Uterus (tissue), 4 donors: ENCODE data around the gene PPP2R1B. TPM values are rescaled to one million over a fixed set of nuclear protein-coding genes. Genes with fewer than 3 reads are reported as not detected.

Experiments
- DNase-seq, 2 donors: peaks; one replicate each; pipeline ENCODE4 v3.0.0-alpha.2; 2019 to 2020
- H3K27ac ChIP-seq, 2 donors: fragments of 200-600 bp; sonication (generic); 1 replicate in 1 of 2; 2 replicates in 1 of 2; pipeline ENCODE4 v1.5.1; 2016 to 2018
- H3K27me3 ChIP-seq, 2 donors: fragments of 200-600 bp; sonication (generic); one replicate each; pipeline ENCODE4 v1.5.1; 2018 to 2019; ENCODE audit warnings: control low read depth in 1 of 2
- H3K36me3 ChIP-seq, 2 donors: fragments of 200-600 bp; sonication (generic); one replicate each; pipeline ENCODE4 v1.5.1; 2019; ENCODE audit warnings: control low read depth in 1 of 2
- H3K4me1 ChIP-seq, 2 donors: fragments of 200-600 bp; sonication (generic); one replicate each; pipeline ENCODE4 v1.5.1; 2018 to 2019; ENCODE audit warnings: control low read depth in 1 of 2
- H3K4me3 ChIP-seq, 2 donors: fragments of 200-600 bp; sonication (generic); 1 replicate in 1 of 2; 2 replicates in 1 of 2; pipeline ENCODE4 v1.5.1; 2018 to 2019; ENCODE audit warnings: mild to moderate bottlenecking in 1 of 2
- H3K9me3 ChIP-seq, 2 donors: fragments of 200-600 bp; sonication (generic); one replicate each; pipeline ENCODE4 v1.5.1; 2019; ENCODE audit warnings: control low read depth in 1 of 2
- POLR2A ChIP-seq, 2 donors: fragments of 450-650 bp; IDR thresholded peaks; one replicate each; pipeline ENCODE4 v1.6.1; 2016; ENCODE audit warnings: antibody characterized with exemption in 2 of 2, mild to moderate bottlenecking in 1 of 2, moderate library complexity in 1 of 2
- intact Hi-C: fragments of 100-400 bp; cut with DNase I; formaldehyde crosslinking; loops from one replicate; pipeline ENCODE4 v1.15.1; 2023; ENCODE audit warnings: low total_unique reads
- total RNA-seq, 4 donors: library from RNA; depleted of rRNA in 3 of 4; stranded (reverse); fragments of >200 nt in 3 of 4; gene quantifications; one replicate each; pipeline versions ENCODE4 v1.1.0 to v1.2.4, GENCODE V29; 2014 to 2023
- TF ChIP-seq, protein P1 (sequence below), 4 experiments: fragments of 200-600 bp in 2 of 4; fragments of 450-650 bp in 2 of 4; sonication (generic) in 2 of 4; IDR thresholded peaks; one replicate each; pipeline ENCODE4 v1.5.1; 2016 to 2019; ENCODE audit warnings: antibody characterized with exemption in 4 of 4, mild to moderate bottlenecking in 2 of 4, moderate library complexity in 1 of 4
- donor health status: DM: yes; HTN: yes; CAD: no.

Gene PPP2R1B
- total RNA-seq, 4 donors from 2014 or later = 12.0 to 30.0 (median 28.4) TPM

DNA sequence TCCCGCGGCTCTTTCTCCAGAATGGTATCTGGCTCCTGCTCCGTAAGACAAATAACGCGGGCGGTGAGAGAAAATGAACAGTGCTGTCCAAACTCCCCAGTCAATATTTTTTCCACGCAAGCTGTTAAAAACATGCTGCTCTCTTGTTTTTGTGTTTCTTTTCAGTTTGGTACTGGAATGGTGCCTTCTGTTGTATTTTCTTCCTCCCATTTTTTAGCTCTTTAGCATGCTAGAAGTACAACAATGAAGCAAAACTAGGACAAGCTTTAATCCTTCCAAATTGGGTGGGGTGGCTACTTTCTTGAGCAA is 599 bp upstream of the PPP2R1B start:
- H3K36me3 ChIP-seq = no peaks in the 10 kb centered on the region
- H3K27me3 ChIP-seq = no peaks in the 10 kb centered on the region
- peak overlapping the region; percentile 95 to 96 for H3K4me3 ChIP-seq
- peak overlapping the region; percentile 94 to 97 for H3K27ac ChIP-seq
- TF ChIP-seq, protein P1, sequence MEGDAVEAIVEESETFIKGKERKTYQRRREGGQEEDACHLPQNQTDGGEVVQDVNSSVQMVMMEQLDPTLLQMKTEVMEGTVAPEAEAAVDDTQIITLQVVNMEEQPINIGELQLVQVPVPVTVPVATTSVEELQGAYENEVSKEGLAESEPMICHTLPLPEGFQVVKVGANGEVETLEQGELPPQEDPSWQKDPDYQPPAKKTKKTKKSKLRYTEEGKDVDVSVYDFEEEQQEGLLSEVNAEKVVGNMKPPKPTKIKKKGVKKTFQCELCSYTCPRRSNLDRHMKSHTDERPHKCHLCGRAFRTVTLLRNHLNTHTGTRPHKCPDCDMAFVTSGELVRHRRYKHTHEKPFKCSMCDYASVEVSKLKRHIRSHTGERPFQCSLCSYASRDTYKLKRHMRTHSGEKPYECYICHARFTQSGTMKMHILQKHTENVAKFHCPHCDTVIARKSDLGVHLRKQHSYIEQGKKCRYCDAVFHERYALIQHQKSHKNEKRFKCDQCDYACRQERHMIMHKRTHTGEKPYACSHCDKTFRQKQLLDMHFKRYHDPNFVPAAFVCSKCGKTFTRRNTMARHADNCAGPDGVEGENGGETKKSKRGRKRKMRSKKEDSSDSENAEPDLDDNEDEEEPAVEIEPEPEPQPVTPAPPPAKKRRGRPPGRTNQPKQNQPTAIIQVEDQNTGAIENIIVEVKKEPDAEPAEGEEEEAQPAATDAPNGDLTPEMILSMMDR (IDR thresholded peaks at IDR 0.05) = no peak
- no peak for TF ChIP-seq POLR2A (IDR thresholded peaks at IDR 0.05)
- no peak for DNase-seq
- no peaks in the 10 kb centered on the region for H3K9me3 ChIP-seq
- no peaks in the 10 kb centered on the region for H3K4me1 ChIP-seq
- intact Hi-C loops = loop anchor here (5.0 kb wide), 1 partner anchor 164 kb away; the partner anchor contains the start of gene SIK2

DNA sequence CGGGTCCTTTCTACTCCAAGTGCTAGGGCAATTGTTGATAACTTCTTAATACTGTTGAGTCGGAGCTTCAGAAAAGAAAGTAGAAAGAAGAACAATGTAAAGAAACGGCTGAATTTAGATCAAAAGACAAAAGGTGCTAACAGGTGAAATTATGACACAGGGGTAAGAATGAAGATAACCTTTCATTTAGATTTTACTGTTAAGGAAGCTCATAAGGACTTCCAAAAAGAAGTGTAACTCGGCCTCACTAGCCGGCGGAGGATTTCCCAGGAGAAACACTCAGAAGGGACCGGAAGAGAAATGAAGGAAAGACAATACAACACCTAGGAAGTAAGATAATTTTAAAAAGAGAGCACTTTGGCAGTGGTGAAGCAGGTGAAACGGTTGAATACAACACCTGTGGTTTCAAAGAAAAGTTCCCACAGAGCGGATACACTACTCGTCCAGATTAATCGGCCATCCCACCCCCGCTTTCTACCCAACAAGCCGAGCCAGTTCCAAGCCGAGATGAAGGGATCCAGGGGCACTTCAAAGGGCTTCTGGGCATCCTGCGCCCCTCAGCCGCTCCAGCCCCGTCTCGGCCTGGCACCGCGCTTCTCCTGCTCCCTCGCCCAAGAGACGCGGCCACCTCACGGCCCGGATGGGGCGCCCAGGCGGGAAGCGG is 737 bp downstream of the PPP2R1B start:
- no peaks in the 10 kb centered on the region for H3K27me3 ChIP-seq
- peak overlapping the region; percentile 94 to 97 for H3K27ac ChIP-seq
- no peaks in the 10 kb centered on the region for H3K9me3 ChIP-seq
- intact Hi-C loops = loop anchor here (5.0 kb wide), 1 partner anchor 163 kb away; the partner anchor contains the start of gene SIK2
- no peak for DNase-seq
- H3K4me3 ChIP-seq = peak overlapping the region; percentile 95 to 96
- H3K36me3 ChIP-seq = peaks cover 0 to 2% of the 10 kb centered on the region in 2 donors
- no peaks in the 10 kb centered on the region for H3K4me1 ChIP-seq
- TF ChIP-seq, protein P1 (IDR thresholded peaks at IDR 0.05) = no peak
- TF ChIP-seq POLR2A (IDR thresholded peaks at IDR 0.05) = no peak

DNA sequence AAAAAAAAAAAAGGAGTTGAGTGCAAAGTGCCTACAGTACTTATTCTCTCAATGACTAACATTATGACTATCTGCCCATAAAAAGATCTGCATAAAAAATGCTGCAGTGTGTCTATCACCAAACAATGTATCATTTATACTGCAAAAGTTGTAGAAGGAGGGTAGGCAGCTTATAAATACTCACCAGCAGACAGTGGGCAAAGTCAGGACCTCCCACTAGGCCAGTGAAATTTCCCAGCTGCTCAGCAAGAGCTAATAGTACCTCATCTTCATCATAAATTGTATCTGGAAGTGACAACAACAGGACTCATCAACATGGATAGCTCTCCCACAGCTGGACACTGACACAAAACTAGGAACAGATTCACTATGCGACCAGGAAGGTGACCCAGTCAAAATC is 1.6 kb downstream of the PPP2R1B start:
- Histone ChIP-seq H3K4me1 (no peaks in the 10 kb centered on the region), H3K27me3 (no peaks in the 10 kb centered on the region), H3K36me3 (peaks cover 0 to 2% of the 10 kb centered on the region in 2 donors), H3K27ac (peak overlapping the region; percentile 94 to 97), H3K4me3 (peak overlapping the region in 1 of 2 donors; percentile 96), H3K9me3 (no peaks in the 10 kb centered on the region)
- TF ChIP-seq, protein P1 (IDR thresholded peaks at IDR 0.05) = no peak
- TF ChIP-seq POLR2A (IDR thresholded peaks at IDR 0.05) = no peak
- intact Hi-C loops = loop anchor here (5.0 kb wide), 1 partner anchor 162 kb away; the partner anchor contains the start of gene SIK2
- no peak for DNase-seq

DNA sequence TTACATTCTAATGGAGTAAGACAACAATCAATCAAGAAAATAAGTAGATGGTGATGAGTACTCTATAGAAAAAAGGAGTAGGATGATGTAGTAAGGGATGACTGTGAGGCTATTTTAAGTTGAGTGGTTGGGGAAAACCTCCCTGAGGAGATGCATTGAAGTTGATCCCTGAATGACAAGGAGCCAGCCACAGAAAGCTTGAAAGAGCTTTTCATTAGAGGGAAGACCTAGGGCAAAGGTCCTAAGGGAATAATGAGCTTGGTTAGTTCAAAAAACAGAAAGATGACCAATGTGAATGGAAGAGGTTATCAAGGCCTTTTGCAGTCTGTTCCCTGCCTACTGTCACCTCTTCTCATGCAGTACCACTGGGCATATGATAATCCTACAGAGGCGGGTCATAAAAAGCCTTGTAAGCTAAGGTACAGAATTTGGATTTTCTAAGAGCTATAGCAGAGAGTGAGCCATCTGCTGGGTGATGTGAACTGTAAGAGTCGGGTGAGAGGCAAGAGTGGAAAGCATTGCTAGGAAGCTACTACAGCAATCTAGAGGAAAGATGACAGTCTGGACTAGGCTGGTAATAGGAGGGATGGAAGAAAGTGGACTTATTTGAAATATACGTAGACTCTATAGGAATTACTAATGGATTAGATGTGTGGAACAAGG is 3.1 kb downstream of the PPP2R1B start:
- no peaks in the 10 kb centered on the region for H3K9me3 ChIP-seq
- intact Hi-C loops = no loop called here
- no peaks in the 10 kb centered on the region for H3K27me3 ChIP-seq
- TF ChIP-seq, protein P1 (IDR thresholded peaks at IDR 0.05) = no peak
- TF ChIP-seq POLR2A (IDR thresholded peaks at IDR 0.05) = no peak
- H3K27ac ChIP-seq = no peak overlapping the region
- H3K36me3 ChIP-seq = peaks cover 0 to 2% of the 10 kb centered on the region in 2 donors
- H3K4me3 ChIP-seq = no peak overlapping the region
- DNase-seq = no peak
- H3K4me1 ChIP-seq = no peaks in the 10 kb centered on the region

DNA sequence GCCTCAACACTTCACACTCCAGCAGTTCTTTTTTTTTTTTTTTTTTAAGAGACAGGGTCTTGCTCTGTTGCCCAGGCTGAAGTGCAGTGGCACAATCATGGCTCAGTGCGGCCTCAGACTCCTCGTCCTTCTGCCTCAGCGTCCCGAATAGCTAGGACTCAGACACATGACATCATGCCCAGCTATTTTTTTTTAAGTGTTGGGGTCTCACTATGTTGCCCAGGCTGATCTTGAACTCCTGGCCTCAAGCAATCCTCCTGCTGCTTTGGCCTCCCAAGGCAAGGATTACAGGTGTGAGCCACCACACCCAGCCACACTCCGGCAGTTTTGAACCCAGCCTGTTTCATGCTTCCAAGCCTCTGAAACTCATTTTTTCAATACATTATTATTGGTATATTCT is 3.7 kb downstream of the PPP2R1B start:
- no peak for DNase-seq
- H3K9me3 ChIP-seq = no peaks in the 10 kb centered on the region
- no peaks in the 10 kb centered on the region for H3K4me1 ChIP-seq
- no peak overlapping the region for H3K4me3 ChIP-seq
- intact Hi-C loops = no loop called here
- no peak overlapping the region for H3K27ac ChIP-seq
- H3K27me3 ChIP-seq = no peaks in the 10 kb centered on the region
- peaks cover 0 to 2% of the 10 kb centered on the region in 2 donors for H3K36me3 ChIP-seq
- TF ChIP-seq POLR2A (IDR thresholded peaks at IDR 0.05) = no peak
- TF ChIP-seq, protein P1 (IDR thresholded peaks at IDR 0.05) = no peak
